ENCODE measurements around the gene SDK2.

GRCh38 chr17:73304971-73305812 lies 339.1 kb downstream of the SDK2 start:
- TF ChIP-seq EZH2 (IDR thresholded peaks at IDR 0.05; ENCODE audit: low read depth, unreplicated experiment) (no peak), POLR2AphosphoS5 (IDR thresholded peaks at IDR 0.05; ENCODE audit: low read depth) (no peak), EZH2phosphoT487 (IDR thresholded peaks at IDR 0.05; ENCODE audit: unreplicated experiment) (no peak), CREB1 (CRISPR knock-in tag; IDR thresholded peaks at IDR 0.05; ENCODE audit: low read depth) (no peak), ZNF114 (CRISPR knock-in tag; IDR thresholded peaks at IDR 0.05) (no peak), ZNF331 (CRISPR knock-in tag; IDR thresholded peaks at IDR 0.05; ENCODE audit: low read depth) (no peak), JUNB (IDR thresholded peaks at IDR 0.05; ENCODE audit: unreplicated experiment) (no peak)
- TF ChIP-seq, protein P1, sequence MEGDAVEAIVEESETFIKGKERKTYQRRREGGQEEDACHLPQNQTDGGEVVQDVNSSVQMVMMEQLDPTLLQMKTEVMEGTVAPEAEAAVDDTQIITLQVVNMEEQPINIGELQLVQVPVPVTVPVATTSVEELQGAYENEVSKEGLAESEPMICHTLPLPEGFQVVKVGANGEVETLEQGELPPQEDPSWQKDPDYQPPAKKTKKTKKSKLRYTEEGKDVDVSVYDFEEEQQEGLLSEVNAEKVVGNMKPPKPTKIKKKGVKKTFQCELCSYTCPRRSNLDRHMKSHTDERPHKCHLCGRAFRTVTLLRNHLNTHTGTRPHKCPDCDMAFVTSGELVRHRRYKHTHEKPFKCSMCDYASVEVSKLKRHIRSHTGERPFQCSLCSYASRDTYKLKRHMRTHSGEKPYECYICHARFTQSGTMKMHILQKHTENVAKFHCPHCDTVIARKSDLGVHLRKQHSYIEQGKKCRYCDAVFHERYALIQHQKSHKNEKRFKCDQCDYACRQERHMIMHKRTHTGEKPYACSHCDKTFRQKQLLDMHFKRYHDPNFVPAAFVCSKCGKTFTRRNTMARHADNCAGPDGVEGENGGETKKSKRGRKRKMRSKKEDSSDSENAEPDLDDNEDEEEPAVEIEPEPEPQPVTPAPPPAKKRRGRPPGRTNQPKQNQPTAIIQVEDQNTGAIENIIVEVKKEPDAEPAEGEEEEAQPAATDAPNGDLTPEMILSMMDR (conservative IDR thresholded peaks at IDR 0.05; ENCODE audit: low read depth in 2 of 2): peak; percentile 41 to 55
- TF ChIP-seq, protein P2, sequence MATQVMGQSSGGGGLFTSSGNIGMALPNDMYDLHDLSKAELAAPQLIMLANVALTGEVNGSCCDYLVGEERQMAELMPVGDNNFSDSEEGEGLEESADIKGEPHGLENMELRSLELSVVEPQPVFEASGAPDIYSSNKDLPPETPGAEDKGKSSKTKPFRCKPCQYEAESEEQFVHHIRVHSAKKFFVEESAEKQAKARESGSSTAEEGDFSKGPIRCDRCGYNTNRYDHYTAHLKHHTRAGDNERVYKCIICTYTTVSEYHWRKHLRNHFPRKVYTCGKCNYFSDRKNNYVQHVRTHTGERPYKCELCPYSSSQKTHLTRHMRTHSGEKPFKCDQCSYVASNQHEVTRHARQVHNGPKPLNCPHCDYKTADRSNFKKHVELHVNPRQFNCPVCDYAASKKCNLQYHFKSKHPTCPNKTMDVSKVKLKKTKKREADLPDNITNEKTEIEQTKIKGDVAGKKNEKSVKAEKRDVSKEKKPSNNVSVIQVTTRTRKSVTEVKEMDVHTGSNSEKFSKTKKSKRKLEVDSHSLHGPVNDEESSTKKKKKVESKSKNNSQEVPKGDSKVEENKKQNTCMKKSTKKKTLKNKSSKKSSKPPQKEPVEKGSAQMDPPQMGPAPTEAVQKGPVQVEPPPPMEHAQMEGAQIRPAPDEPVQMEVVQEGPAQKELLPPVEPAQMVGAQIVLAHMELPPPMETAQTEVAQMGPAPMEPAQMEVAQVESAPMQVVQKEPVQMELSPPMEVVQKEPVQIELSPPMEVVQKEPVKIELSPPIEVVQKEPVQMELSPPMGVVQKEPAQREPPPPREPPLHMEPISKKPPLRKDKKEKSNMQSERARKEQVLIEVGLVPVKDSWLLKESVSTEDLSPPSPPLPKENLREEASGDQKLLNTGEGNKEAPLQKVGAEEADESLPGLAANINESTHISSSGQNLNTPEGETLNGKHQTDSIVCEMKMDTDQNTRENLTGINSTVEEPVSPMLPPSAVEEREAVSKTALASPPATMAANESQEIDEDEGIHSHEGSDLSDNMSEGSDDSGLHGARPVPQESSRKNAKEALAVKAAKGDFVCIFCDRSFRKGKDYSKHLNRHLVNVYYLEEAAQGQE (IDR thresholded peaks at IDR 0.05; ENCODE audit: unreplicated experiment): no peak
- TF ChIP-seq, protein P3, sequence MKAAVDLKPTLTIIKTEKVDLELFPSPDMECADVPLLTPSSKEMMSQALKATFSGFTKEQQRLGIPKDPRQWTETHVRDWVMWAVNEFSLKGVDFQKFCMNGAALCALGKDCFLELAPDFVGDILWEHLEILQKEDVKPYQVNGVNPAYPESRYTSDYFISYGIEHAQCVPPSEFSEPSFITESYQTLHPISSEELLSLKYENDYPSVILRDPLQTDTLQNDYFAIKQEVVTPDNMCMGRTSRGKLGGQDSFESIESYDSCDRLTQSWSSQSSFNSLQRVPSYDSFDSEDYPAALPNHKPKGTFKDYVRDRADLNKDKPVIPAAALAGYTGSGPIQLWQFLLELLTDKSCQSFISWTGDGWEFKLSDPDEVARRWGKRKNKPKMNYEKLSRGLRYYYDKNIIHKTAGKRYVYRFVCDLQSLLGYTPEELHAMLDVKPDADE (IDR thresholded peaks at IDR 0.05): peak; percentile 21; the same call in 1 of the 2 replicates
- TF ChIP-seq, protein P4, sequence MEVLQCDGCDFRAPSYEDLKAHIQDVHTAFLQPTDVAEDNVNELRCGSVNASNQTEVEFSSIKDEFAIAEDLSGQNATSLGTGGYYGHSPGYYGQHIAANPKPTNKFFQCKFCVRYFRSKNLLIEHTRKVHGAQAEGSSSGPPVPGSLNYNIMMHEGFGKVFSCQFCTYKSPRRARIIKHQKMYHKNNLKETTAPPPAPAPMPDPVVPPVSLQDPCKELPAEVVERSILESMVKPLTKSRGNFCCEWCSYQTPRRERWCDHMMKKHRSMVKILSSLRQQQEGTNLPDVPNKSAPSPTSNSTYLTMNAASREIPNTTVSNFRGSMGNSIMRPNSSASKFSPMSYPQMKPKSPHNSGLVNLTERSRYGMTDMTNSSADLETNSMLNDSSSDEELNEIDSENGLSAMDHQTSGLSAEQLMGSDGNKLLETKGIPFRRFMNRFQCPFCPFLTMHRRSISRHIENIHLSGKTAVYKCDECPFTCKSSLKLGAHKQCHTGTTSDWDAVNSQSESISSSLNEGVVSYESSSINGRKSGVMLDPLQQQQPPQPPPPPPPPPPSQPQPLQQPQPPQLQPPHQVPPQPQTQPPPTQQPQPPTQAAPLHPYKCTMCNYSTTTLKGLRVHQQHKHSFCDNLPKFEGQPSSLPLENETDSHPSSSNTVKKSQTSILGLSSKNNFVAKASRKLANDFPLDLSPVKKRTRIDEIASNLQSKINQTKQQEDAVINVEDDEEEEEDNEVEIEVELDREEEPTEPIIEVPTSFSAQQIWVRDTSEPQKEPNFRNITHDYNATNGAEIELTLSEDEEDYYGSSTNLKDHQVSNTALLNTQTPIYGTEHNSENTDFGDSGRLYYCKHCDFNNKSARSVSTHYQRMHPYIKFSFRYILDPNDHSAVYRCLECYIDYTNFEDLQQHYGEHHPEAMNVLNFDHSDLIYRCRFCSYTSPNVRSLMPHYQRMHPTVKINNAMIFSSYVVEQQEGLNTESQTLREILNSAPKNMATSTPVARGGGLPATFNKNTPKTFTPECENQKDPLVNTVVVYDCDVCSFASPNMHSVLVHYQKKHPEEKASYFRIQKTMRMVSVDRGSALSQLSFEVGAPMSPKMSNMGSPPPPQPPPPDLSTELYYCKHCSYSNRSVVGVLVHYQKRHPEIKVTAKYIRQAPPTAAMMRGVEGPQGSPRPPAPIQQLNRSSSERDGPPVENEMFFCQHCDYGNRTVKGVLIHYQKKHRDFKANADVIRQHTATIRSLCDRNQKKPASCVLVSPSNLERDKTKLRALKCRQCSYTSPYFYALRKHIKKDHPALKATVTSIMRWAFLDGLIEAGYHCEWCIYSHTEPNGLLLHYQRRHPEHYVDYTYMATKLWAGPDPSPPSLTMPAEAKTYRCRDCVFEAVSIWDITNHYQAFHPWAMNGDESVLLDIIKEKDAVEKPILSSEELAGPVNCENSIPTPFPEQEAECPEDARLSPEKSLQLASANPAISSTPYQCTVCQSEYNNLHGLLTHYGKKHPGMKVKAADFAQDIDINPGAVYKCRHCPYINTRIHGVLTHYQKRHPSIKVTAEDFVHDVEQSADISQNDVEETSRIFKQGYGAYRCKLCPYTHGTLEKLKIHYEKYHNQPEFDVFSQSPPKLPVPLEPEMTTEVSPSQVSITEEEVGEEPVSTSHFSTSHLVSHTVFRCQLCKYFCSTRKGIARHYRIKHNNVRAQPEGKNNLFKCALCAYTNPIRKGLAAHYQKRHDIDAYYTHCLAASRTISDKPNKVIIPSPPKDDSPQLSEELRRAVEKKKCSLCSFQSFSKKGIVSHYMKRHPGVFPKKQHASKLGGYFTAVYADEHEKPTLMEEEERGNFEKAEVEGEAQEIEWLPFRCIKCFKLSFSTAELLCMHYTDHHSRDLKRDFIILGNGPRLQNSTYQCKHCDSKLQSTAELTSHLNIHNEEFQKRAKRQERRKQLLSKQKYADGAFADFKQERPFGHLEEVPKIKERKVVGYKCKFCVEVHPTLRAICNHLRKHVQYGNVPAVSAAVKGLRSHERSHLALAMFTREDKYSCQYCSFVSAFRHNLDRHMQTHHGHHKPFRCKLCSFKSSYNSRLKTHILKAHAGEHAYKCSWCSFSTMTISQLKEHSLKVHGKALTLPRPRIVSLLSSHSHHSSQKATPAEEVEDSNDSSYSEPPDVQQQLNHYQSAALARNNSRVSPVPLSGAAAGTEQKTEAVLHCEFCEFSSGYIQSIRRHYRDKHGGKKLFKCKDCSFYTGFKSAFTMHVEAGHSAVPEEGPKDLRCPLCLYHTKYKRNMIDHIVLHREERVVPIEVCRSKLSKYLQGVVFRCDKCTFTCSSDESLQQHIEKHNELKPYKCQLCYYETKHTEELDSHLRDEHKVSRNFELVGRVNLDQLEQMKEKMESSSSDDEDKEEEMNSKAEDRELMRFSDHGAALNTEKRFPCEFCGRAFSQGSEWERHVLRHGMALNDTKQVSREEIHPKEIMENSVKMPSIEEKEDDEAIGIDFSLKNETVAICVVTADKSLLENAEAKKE (CRISPR knock-in tag; IDR thresholded peaks at IDR 0.05): no peak; the same call in 1 of the 2 replicates
